ENCODE results near the gene CCDC88C. TPM values are rescaled to one million over a fixed set of nuclear protein-coding genes. Genes with fewer than 3 reads are reported as not detected.

CCDC88C gene
- total RNA-seq, 6 donors from 2014 or later, result 33.1 to 119 (median 54.5) TPM

GRCh38 chr14:91281346-91281745 lies 136.3 kb downstream of the CCDC88C start:
- no peak overlapping the region for H3K4me3 ChIP-seq
- TF ChIP-seq EP300 (IDR thresholded peaks at IDR 0.05) (no peak), CTCF (IDR thresholded peaks at IDR 0.05) (no peak), POLR2AphosphoS5 (IDR thresholded peaks at IDR 0.05) (no peak), POLR2A (IDR thresholded peaks at IDR 0.05) (no peak)
- DNase-seq (no peak), ATAC-seq (ENCODE audit: low FRiP score in 2 of 2) (no peak)
- no peak overlapping the region for H3K27ac ChIP-seq
- no peaks in the 10 kb centered on the region for H3K4me1 ChIP-seq
- WGBS, 2 donors, result 95 to 97% methylated on average over 9 of the region's 9 CpGs
- no peaks in the 10 kb centered on the region for H3K27me3 ChIP-seq
- peaks cover 9 to 76% (median 59%) of the 10 kb centered on the region in 4 donors for H3K36me3 ChIP-seq
- no peaks in the 10 kb centered on the region for H3K9me3 ChIP-seq

GRCh38 chr14:91280129-91280528 lies 137.5 kb downstream of the CCDC88C start:
- TF ChIP-seq CTCF (IDR thresholded peaks at IDR 0.05), result no peak
- no peak for TF ChIP-seq POLR2AphosphoS5 (IDR thresholded peaks at IDR 0.05)
- no peak for TF ChIP-seq POLR2A (IDR thresholded peaks at IDR 0.05)
- no peak for TF ChIP-seq EP300 (IDR thresholded peaks at IDR 0.05)
- Histone ChIP-seq H3K4me1 (no peaks in the 10 kb centered on the region), H3K4me3 (no peak overlapping the region), H3K9me3 (no peaks in the 10 kb centered on the region), H3K27me3 (no peaks in the 10 kb centered on the region), H3K36me3 (peaks cover 12 to 74% (median 60%) of the 10 kb centered on the region in 4 donors), H3K27ac (no peak overlapping the region)
- WGBS, 2 donors, result 75 to 77% methylated on average over 3 to 5 of the region's 5 CpGs
- no peak for ATAC-seq (ENCODE audit: low FRiP score in 2 of 2)
- no peak for DNase-seq

GRCh38 chr14:91279354-91279753 lies 138.3 kb downstream of the CCDC88C start:
- 93 to 94% methylated on average over 10 of the region's 10 CpGs for WGBS, 2 donors
- Histone ChIP-seq H3K9me3 (no peaks in the 10 kb centered on the region), H3K4me1 (peaks cover 0 to 1% (median 0%) of the 10 kb centered on the region in 4 donors), H3K36me3 (peaks cover 12 to 79% (median 56%) of the 10 kb centered on the region in 4 donors), H3K4me3 (no peak overlapping the region), H3K27me3 (no peaks in the 10 kb centered on the region), H3K27ac (no peak overlapping the region)
- DNase-seq, result no peak
- TF ChIP-seq CTCF (IDR thresholded peaks at IDR 0.05), result no peak
- TF ChIP-seq POLR2A (IDR thresholded peaks at IDR 0.05), result no peak
- TF ChIP-seq EP300 (IDR thresholded peaks at IDR 0.05), result no peak
- no peak for TF ChIP-seq POLR2AphosphoS5 (IDR thresholded peaks at IDR 0.05)
- no peak for ATAC-seq (ENCODE audit: low FRiP score in 2 of 2)

- no peak overlapping the region for H3K4me3 ChIP-seq
Measured at GRCh38 chr14:91278383-91278715, 139.3 kb downstream of the CCDC88C start.

More at GRCh38 chr14:91278383-91278715, 139.3 kb downstream of the CCDC88C start:
- Histone ChIP-seq H3K36me3 (peaks cover 12 to 80% (median 59%) of the 10 kb centered on the region in 4 donors), H3K27ac (no peak overlapping the region), H3K27me3 (no peaks in the 10 kb centered on the region), H3K4me1 (peaks cover 0 to 11% (median 0%) of the 10 kb centered on the region in 4 donors), H3K9me3 (no peaks in the 10 kb centered on the region)
- WGBS, 2 donors, result 95 to 97% methylated on average over 5 of the region's 5 CpGs
- DNase-seq, result no peak
- no peak for ATAC-seq (ENCODE audit: low FRiP score in 2 of 2)
- no peak for TF ChIP-seq EP300 (IDR thresholded peaks at IDR 0.05)
- TF ChIP-seq POLR2A (IDR thresholded peaks at IDR 0.05), result no peak
- no peak for TF ChIP-seq POLR2AphosphoS5 (IDR thresholded peaks at IDR 0.05)
- TF ChIP-seq CTCF (IDR thresholded peaks at IDR 0.05), result no peak

Data from upper lobe of left lung (tissue), 6 donors.